GM21515 (cell line): ENCODE data around the gene TMPRSS4.

ENCODE experiments used
- ATAC-seq: cut with Tn5 transposase; IDR thresholded peaks from one replicate; pipeline ENCODE4 v1.9.1; 2021; ENCODE audit not compliant: unreplicated experiment

TMPRSS4 gene

GRCh38 chr11:118152020-118152551, 75.2 kb downstream of the TMPRSS4 start:
- ATAC-seq: no peak

DNA sequence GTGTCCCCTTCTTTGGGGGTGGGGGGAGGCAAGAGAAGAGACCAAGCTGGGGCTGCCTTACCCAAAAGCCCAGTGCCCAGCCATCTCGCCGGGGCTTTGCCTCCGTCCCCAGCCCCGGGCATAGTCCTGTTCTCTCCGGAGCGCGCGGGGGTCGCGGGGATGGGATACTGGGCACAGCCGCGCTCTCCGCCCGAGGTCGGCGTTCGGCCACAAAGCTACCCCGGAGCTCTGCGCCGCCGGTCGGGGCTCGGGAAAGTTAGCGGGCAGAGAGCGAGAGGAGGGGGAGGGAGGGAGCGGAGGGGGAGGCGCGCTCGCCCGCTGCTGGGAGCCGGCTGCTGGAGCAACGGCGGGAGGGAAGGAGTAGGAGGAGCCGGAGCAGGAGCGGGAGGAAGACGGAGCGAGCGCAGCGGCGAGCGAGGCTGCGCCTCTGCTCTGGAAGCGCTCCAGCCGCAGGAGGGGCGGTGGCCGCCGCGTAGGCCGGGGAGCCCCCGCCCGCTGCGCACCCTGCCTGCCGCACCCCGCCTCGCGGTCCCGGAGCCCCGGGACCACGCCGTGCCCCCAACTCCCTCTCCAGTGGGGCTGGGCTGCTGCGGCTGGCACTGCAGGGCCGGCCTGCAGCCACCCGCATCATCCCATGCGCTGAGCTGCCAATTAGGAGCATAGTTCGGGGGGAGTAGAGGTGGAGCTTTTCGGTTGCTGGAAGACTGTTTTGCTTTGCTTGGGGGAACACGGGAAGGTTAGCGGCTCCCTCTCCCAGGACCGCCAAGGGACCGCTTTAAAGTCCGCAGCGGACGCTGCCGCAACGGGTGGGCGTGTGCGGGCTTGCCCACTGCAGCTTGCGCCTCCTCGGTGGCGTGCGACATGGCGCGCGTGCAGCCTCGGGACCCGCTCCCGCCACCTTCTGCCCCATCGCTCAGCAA, 75.9 kb downstream of the TMPRSS4 start, which contains the start of gene SCN4B:
Gene SCN4B (minus strand): TSS at position 272 of the 920 bp plus-strand sequence. CDS start 150 bp downstream, at position 122.
- no peak for ATAC-seq

GRCh38 chr11:118153516-118153915, 76.6 kb downstream of the TMPRSS4 start:
- ATAC-seq: no peak

GRCh38 chr11:118153976-118154375, 77.1 kb downstream of the TMPRSS4 start:
- ATAC-seq: no peak

DNA sequence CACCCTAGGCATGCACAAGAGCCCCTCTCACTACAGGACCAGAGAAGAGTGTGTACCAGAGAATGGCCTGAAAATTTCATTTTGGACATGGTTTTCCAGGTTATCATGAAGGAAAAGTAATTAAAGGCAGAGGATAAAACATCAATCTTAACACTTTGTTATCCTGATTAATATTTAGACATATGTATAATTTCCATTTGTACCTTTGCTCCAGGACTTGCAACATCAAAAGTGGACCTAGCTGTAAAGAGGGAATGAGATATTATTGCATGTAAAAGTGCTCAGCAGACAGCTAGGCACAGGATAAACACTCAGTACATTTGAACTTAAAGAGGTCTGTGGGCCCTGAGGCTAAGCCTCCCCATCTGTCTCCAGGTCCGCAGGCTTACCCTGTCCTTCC, 77.8 kb downstream of the TMPRSS4 start:
- no peak for ATAC-seq

DNA sequence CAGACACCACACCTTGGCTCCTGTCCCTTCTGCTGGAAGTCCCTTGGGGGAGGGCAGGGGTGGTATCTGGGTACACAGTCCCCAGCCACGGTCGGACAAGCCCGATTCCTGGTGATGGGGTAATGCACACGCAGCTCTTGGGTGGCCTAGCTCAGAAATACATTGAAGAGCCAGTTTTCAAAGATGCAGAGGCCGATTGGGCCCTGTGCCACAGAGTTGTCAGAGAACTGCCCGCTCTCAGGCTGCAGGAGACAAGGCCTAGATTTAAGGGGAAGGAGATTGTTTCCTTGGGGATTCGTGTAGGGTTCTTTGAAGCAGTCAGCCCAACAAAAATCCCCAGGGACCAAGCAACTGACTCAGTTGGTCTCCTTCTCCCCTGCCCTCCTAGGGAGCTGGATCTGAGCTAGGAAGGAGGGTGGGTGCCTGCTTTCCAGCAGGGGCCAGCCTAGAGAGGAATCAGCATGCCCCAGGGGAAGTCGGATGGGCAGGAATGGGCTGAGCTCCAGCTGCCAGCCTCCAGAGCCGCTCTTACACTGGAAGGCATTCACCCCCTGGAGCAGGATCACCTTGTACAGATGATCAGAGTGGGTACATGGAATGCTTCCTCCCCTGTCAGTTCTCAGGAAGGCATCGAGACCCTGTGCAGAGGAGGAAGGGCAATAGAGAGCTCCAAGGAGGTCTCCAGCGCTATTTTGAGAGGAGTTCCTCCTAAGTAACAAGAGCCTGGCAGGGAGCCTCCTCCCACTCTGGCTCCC, 79.1 kb downstream of the TMPRSS4 start:
- no peak for ATAC-seq

GRCh38 chr11:118156531-118157185, 79.8 kb downstream of the TMPRSS4 start:
- ATAC-seq: no peak

DNA sequence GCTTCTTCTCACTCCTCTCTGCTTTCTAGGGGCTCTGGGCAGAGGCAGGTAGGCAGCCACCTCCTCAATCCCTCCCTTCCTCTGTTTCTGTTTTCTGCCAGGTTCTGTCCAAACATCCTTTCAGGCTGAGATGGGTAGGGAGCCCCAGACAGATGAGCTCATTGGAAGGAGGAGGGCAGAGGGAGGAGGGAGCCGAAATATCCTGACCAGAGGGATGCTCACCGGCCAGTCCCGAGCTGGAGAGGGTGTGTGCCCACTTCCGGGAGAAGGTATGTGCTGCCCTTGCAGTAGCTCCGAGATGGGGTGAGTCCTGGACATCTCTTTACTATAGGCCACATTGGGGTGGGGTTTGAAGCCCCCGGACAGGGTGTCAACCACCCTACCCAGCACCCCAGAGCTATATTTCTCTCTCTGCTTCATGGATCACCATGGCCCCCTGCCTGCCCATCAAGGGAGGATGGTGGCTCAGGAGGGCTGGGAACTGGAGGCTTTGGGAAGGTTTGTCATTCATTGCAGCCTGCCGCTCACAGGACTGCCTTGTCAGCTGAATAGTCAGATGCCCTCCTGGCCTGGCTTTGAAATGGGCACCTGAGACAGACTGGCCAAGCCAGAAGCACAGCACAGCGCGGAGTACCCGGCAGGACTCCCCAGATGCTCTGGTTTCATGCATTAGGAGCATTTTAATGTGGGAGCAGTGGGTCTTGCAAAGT, 80.5 kb downstream of the TMPRSS4 start:
- ATAC-seq: no peak

GRCh38 chr11:118161786-118162185, 84.9 kb downstream of the TMPRSS4 start:
- no peak for ATAC-seq

GRCh38 chr11:118162846-118163245, 86.0 kb downstream of the TMPRSS4 start:
- no peak for ATAC-seq

- no peak for ATAC-seq
Observed at GRCh38 chr11:118163494-118163893, 86.6 kb downstream of the TMPRSS4 start.

GRCh38 chr11:118164885-118165284, 88.0 kb downstream of the TMPRSS4 start:
- no peak for ATAC-seq

DNA sequence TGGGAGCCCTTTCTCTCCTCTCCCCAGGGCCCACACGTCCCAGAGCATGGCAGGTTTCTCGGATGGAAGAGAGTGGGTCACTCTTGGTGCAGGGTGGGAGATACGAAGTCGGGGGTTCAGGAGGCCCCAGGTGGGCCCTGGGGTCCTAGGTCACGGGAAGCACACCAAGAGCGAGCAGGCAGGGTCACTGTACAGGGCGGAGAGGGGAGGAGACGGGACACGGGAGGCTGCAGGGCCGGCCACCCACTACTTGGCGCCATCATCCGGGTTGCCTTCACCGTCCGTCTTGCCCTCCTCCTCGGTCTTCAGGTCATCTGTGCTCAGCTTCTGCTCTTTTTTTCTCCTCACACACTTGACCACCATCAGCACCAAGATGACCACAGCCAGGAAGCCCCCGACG, 89.8 kb downstream of the TMPRSS4 start:
- ATAC-seq: no peak

DNA sequence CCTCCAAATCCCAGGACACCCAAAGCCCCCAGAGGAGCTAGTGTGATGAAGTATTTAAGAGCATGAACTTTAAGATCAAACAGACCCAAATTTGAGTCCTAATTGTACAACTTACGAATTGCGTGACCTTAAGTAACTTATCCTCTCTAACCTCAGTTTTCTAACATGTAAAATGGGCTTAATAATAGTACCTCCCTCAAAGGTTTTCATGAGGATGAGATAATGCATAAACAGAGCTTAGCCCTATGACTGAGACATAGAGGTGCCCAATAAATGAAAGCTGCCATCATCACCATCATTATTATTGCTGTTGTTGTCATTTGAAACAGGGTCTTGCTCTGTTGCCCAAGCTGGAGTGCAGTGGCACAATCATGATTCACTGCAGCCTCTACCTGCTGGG, 90.4 kb downstream of the TMPRSS4 start:
- ATAC-seq: no peak

- ATAC-seq: no peak
Observed at GRCh38 chr11:118167906-118168305, 91.0 kb downstream of the TMPRSS4 start.

DNA sequence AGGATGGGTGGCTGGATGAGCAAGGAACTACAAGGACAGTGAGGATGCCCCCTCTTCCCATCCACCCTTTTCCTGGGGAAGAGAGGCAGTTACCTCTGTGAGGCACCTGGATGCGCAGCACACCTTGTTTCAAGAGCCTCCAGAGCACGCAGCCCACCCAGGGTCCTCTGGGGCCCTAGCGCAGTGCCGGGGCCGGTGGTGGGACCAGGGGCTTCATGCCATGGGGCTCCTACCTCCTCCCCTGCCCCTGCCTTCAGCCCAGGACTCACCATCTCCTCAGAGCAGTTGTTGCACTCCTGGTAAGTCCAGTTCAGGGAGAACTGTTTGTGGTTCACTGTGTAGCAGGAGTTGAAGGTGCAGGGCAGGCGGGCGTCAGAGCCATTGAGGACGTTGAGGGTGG, 91.4 kb downstream of the TMPRSS4 start:
- ATAC-seq: no peak

DNA sequence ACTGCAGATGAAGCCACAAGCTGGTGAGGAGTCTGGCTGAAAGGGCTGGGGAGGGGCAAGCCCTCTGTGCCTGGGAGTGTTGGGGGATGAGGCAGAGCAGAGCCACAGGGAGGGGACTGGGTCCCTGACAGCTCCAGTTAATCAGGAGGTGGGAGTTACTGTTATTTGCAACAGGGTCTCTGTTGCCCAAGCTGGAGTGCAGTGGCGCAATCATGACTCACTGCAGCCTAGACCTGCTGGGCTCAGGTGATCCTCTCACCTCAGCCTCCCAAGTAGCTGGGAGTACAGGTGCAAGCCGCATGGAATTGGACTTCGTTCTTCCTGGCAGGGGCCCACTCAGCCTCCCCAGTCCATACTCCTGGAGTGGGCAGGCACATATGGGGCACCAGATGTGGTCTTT, 91.9 kb downstream of the TMPRSS4 start:
- ATAC-seq: no peak

DNA sequence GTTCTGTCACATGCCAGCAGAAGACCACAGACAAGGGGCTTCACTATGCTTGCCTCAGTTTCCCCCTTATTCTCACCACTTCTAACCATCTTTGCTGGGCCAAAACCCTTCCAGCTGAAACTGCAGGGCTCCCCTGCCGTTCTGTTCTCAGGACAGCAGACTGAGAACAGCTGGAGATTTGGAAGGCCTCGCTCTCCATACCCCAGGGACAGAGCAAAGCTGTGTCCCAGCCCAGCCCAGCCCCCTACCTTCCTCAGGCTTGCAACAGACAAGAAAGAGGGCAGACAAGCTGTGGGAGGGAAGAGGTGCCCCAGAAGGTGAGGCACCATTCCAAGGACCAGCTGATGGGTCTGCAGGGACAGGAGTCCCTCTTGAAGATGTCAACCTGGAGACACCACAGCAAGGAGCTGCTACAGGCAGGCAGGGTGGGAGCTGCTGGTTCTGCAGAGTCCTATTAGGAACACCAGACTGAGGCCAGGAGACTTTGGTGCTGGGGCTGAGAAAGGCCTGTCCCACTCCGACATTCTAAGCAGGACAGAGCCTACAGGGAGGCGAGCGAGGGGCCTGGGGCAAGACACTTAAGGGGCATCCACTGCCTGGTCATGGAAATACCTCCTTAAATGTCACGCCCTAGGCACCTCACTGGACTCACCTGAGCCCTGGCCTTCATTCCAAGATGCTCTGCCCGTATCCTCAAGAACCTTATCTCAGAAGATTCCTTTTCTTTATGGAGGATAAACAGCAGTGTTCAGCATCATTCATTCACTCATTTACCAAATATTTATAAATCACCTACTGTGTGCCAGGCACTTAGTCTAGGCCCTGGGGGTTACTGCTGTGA, 92.6 kb downstream of the TMPRSS4 start:
- ATAC-seq: no peak

DNA sequence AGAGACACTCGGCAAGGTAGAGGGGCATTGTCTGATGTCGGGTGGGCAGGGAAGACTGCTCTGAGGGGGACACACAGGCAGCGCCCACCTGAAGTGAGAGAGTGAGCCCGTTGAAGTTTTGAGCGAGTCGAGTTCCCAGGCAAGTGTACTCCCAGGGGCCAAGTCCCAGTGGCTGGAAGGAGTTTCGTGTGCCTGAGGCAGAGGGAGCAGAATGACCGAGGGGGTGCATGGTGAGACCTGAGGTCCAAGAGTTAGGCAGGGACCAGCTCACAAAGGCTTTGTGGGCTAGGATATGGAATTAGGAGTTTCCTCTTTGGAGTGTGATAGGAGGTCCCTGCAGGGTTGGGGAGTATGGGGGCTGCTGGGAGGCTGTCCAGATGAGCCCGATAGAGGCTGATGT, 93.4 kb downstream of the TMPRSS4 start:
- ATAC-seq: no peak

GRCh38 chr11:118170882-118171268, 94.0 kb downstream of the TMPRSS4 start:
- ATAC-seq: no peak
